ENCODE data around the gene TMEM214.

DNA sequence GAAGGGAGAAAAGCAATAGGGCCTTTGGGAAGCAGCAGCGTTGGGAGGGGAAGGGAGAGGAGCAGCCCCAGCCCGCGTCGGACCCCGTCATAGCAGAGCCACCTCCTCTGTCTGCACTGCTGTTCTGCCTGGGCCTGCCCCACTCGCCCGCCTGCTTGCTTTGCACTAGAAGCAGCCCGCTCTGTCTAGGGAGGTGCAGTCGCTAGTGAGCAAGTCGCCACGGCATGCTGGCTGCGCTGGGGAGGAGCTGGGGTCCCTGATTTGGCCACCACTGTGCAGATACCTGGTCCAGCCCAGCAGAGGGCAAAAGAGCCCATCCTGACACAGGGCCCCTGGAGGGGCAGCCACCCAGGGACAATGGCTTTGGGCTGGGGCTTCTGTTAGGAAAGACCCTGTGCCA lies 8.0 kb upstream of the TMEM214 start:
- TF ChIP-seq GATA2 (IDR thresholded peaks at IDR 0.05; ENCODE audit: low read depth, low read length) (no peak), GATA3 (IDR thresholded peaks at IDR 0.05; ENCODE audit: low read depth, low read length) (no peak)
